ENCODE measurements around the gene CLEC5A.

The CLEC5A gene

DNA sequence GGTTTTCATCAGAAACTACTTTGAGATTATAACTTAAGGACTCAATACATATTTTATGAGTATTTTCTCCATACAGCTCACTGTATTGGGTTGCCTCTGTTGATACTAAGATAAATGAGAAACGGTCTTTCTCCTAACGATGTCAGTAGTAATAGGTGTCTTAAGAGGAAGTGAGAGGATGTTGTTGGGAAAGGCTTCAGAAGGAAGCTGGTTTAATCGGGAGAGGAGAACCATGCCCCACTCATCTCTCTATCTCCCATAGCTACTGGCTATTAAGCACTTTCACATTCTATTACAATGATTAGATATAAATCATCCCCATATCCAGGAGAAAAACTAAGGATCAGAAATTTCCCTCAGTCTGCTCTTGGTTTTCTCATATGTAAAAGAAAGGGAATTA lies 2.0 kb downstream of the CLEC5A start:
- Histone ChIP-seq H3K4me2 (ENCODE audit: insufficient read depth, low read length, poor library complexity, severe bottlenecking) (no peak overlapping the region), H4K91ac (ENCODE audit: low read depth, low read length, poor library complexity) (no peak overlapping the region), H3K14ac (ENCODE audit: low read length) (no peak overlapping the region), H3K27ac (replicated peaks; ENCODE audit: low read length) (no peak overlapping the region), H3K9ac (ENCODE audit: low read depth, low read length, poor library complexity) (no peak overlapping the region), H3K9me3 (replicated peaks in 1 of 2; ENCODE audit: control insufficient read depth in 2 of 2, insufficient read depth in 1 of 2, low read depth in 1 of 2, low read length in 2 of 2) (no peaks in the 10 kb centered on the region), H3K36me3 (replicated peaks in 1 of 2; ENCODE audit: control insufficient read depth in 2 of 2, insufficient read depth in 2 of 2, low read length in 2 of 2) (no peaks in the 10 kb centered on the region), H3K4me1 (ENCODE audit: control insufficient read depth in 2 of 2, insufficient read depth in 1 of 2, low read depth in 1 of 2, low read length in 2 of 2) (no peaks in the 10 kb centered on the region), H2BK12ac (ENCODE audit: low read length) (no peak overlapping the region), H3K23ac (ENCODE audit: low read depth, low read length, poor library complexity) (no peak overlapping the region), H4K8ac (ENCODE audit: low read depth, low read length) (no peak overlapping the region), H2BK5ac (ENCODE audit: low read length) (no peak overlapping the region), H3K79me1 (ENCODE audit: low read depth, low read length) (no peaks in the 10 kb centered on the region), H2AK5ac (ENCODE audit: low read depth, low read length) (no peak overlapping the region), H3K27me3 (ENCODE audit: control insufficient read depth in 3 of 3, insufficient read depth in 3 of 3, low read depth in 1 of 3, low read length in 3 of 3) (no peaks in the 10 kb centered on the region), H2BK15ac (ENCODE audit: low read length) (no peak overlapping the region), H3K18ac (ENCODE audit: low read length) (no peak overlapping the region), H2AFZ (ENCODE audit: low read length) (no peak overlapping the region), H3K4me3 (ENCODE audit: low read length in 2 of 2) (no peak overlapping the region), H3K4ac (ENCODE audit: low read length) (no peak overlapping the region), H2BK120ac (ENCODE audit: low read depth, low read length) (no peak overlapping the region)
- no CpG with 5 or more reads among the region's 3 CpGs for WGBS, 2 donors (ENCODE audit: extremely low coverage in 2 of 2, insufficient read length in 2 of 2, insufficient replicate concordance in 1 of 2)
- DNase-seq (ENCODE audit: low spot score): no peak

DNA sequence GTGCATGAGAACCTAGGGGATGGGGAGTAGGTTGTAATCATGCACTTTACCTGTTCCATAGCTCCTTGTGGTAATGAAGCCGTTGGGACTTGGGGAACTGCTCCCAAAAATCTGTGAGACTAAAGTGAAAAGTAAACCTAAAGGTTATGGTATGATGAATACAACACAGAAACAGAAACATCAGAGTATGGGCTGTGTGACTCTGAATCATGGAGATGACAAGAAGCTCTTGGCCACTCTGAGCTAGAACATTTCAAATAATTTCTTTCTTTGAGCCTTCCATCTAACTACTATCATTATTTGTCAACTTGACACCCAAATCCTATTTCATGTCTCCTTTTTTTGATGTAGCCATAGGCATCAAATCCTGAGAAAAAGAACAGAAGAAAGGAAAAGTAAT lies 2.9 kb downstream of the CLEC5A start:
- no peak for DNase-seq (ENCODE audit: low spot score)
- Histone ChIP-seq H3K23ac (ENCODE audit: low read depth, low read length, poor library complexity) (no peak overlapping the region), H3K14ac (ENCODE audit: low read length) (no peak overlapping the region), H3K36me3 (replicated peaks in 1 of 2; ENCODE audit: control insufficient read depth in 2 of 2, insufficient read depth in 2 of 2, low read length in 2 of 2) (no peaks in the 10 kb centered on the region), H4K91ac (ENCODE audit: low read depth, low read length, poor library complexity) (no peak overlapping the region), H2BK5ac (ENCODE audit: low read length) (no peak overlapping the region), H2BK15ac (ENCODE audit: low read length) (no peak overlapping the region), H4K8ac (ENCODE audit: low read depth, low read length) (no peak overlapping the region), H2AFZ (ENCODE audit: low read length) (no peak overlapping the region), H3K4me1 (ENCODE audit: control insufficient read depth in 2 of 2, insufficient read depth in 1 of 2, low read depth in 1 of 2, low read length in 2 of 2) (no peaks in the 10 kb centered on the region), H3K4me3 (ENCODE audit: low read length in 2 of 2) (no peak overlapping the region), H2AK5ac (ENCODE audit: low read depth, low read length) (no peak overlapping the region), H3K79me1 (ENCODE audit: low read depth, low read length) (no peaks in the 10 kb centered on the region), H3K4ac (ENCODE audit: low read length) (no peak overlapping the region), H3K9ac (ENCODE audit: low read depth, low read length, poor library complexity) (no peak overlapping the region), H3K27ac (replicated peaks; ENCODE audit: low read length) (no peak overlapping the region), H2BK120ac (ENCODE audit: low read depth, low read length) (no peak overlapping the region), H3K4me2 (ENCODE audit: insufficient read depth, low read length, poor library complexity, severe bottlenecking) (no peak overlapping the region), H3K9me3 (replicated peaks in 1 of 2; ENCODE audit: control insufficient read depth in 2 of 2, insufficient read depth in 1 of 2, low read depth in 1 of 2, low read length in 2 of 2) (no peaks in the 10 kb centered on the region), H3K27me3 (ENCODE audit: control insufficient read depth in 3 of 3, insufficient read depth in 3 of 3, low read depth in 1 of 3, low read length in 3 of 3) (no peaks in the 10 kb centered on the region), H2BK12ac (ENCODE audit: low read length) (no peak overlapping the region), H3K18ac (ENCODE audit: low read length) (no peak overlapping the region)
- WGBS, 2 donors (ENCODE audit: extremely low coverage in 2 of 2, insufficient read length in 2 of 2, insufficient replicate concordance in 1 of 2): no CpG with 5 or more reads among the region's 1 CpG

DNA sequence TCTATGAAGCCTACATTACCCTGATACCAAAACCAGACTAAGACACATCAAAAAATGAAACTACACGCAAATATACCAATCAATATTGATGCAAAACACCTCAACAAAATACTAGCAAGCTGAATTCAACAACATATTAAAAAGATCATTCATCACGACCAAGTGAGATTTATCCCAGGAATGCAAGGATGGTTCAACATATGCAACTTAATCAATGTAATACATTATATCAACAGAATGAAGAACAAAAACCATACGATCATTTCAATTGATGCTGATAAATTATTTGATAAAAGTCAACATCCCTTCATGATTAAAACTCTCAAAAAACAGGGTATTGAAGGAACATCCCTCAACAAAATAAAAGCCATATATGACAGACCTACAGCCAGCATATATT lies 5.7 kb downstream of the CLEC5A start:
- H4K8ac ChIP-seq (ENCODE audit: low read depth, low read length): no peak overlapping the region
- H3K4me3 ChIP-seq (ENCODE audit: low read length in 2 of 2): no peak overlapping the region
- no peak overlapping the region for H3K18ac ChIP-seq (ENCODE audit: low read length)
- H3K4me2 ChIP-seq (ENCODE audit: insufficient read depth, low read length, poor library complexity, severe bottlenecking): no peak overlapping the region
- no peak overlapping the region for H2AFZ ChIP-seq (ENCODE audit: low read length)
- H3K9me3 ChIP-seq (replicated peaks in 1 of 2; ENCODE audit: control insufficient read depth in 2 of 2, insufficient read depth in 1 of 2, low read depth in 1 of 2, low read length in 2 of 2): no peaks in the 10 kb centered on the region
- H2BK5ac ChIP-seq (ENCODE audit: low read length): no peak overlapping the region
- H3K9ac ChIP-seq (ENCODE audit: low read depth, low read length, poor library complexity): no peak overlapping the region
- no peak overlapping the region for H2BK120ac ChIP-seq (ENCODE audit: low read depth, low read length)
- no peak overlapping the region for H4K91ac ChIP-seq (ENCODE audit: low read depth, low read length, poor library complexity)
- no peak overlapping the region for H3K14ac ChIP-seq (ENCODE audit: low read length)
- DNase-seq (ENCODE audit: low spot score): no peak
- H3K79me1 ChIP-seq (ENCODE audit: low read depth, low read length): no peaks in the 10 kb centered on the region
- H2BK12ac ChIP-seq (ENCODE audit: low read length): no peak overlapping the region
- H3K27ac ChIP-seq (replicated peaks; ENCODE audit: low read length): no peak overlapping the region
- no peak overlapping the region for H3K4ac ChIP-seq (ENCODE audit: low read length)
- no peak overlapping the region for H3K23ac ChIP-seq (ENCODE audit: low read depth, low read length, poor library complexity)
- H3K4me1 ChIP-seq (ENCODE audit: control insufficient read depth in 2 of 2, insufficient read depth in 1 of 2, low read depth in 1 of 2, low read length in 2 of 2): no peaks in the 10 kb centered on the region
- no peaks in the 10 kb centered on the region for H3K36me3 ChIP-seq (replicated peaks in 1 of 2; ENCODE audit: control insufficient read depth in 2 of 2, insufficient read depth in 2 of 2, low read length in 2 of 2)
- H2BK15ac ChIP-seq (ENCODE audit: low read length): no peak overlapping the region
- no peak overlapping the region for H2AK5ac ChIP-seq (ENCODE audit: low read depth, low read length)
- no peaks in the 10 kb centered on the region for H3K27me3 ChIP-seq (ENCODE audit: control insufficient read depth in 3 of 3, insufficient read depth in 3 of 3, low read depth in 1 of 3, low read length in 3 of 3)
- no CpG with 5 or more reads among the region's 3 CpGs for WGBS, 2 donors (ENCODE audit: extremely low coverage in 2 of 2, insufficient read length in 2 of 2, insufficient replicate concordance in 1 of 2)

DNA sequence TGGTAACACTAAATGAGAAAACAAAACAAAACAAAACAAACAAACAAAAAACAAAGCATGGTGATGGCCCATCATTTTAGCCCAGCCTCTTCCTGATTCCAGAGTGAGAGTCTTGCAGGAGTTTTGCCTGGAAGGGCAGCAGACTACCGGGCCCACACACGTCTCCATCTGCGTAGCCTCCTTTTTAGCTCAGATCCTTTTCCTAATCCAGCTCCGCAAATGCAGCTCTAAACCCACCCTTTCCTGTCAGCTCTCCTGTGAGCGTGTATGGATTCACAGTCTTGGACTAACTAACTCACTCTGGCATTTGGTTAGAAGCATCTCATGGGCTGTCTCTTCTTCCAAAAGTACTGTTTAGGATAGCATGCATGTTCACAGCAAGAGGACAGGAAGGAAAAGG lies 16.6 kb downstream of the CLEC5A start:
- H2BK120ac ChIP-seq (ENCODE audit: low read depth, low read length): no peak overlapping the region
- H3K9ac ChIP-seq (ENCODE audit: low read depth, low read length, poor library complexity): no peak overlapping the region
- no peak overlapping the region for H2BK12ac ChIP-seq (ENCODE audit: low read length)
- H3K14ac ChIP-seq (ENCODE audit: low read length): no peak overlapping the region
- no peaks in the 10 kb centered on the region for H3K27me3 ChIP-seq (ENCODE audit: control insufficient read depth in 3 of 3, insufficient read depth in 3 of 3, low read depth in 1 of 3, low read length in 3 of 3)
- no peak overlapping the region for H4K8ac ChIP-seq (ENCODE audit: low read depth, low read length)
- H3K79me1 ChIP-seq (ENCODE audit: low read depth, low read length): no peaks in the 10 kb centered on the region
- no CpG with 5 or more reads among the region's 5 CpGs for WGBS, 2 donors (ENCODE audit: extremely low coverage in 2 of 2, insufficient read length in 2 of 2, insufficient replicate concordance in 1 of 2)
- no peak overlapping the region for H3K4me3 ChIP-seq (ENCODE audit: low read length in 2 of 2)
- H3K27ac ChIP-seq (replicated peaks; ENCODE audit: low read length): no peak overlapping the region
- H3K4me2 ChIP-seq (ENCODE audit: insufficient read depth, low read length, poor library complexity, severe bottlenecking): no peak overlapping the region
- no peak overlapping the region for H2AK5ac ChIP-seq (ENCODE audit: low read depth, low read length)
- no peak overlapping the region for H3K18ac ChIP-seq (ENCODE audit: low read length)
- DNase-seq (ENCODE audit: low spot score): no peak
- no peak overlapping the region for H2AFZ ChIP-seq (ENCODE audit: low read length)
- no peak overlapping the region for H4K91ac ChIP-seq (ENCODE audit: low read depth, low read length, poor library complexity)
- H3K4ac ChIP-seq (ENCODE audit: low read length): no peak overlapping the region
- H3K9me3 ChIP-seq (replicated peaks in 1 of 2; ENCODE audit: control insufficient read depth in 2 of 2, insufficient read depth in 1 of 2, low read depth in 1 of 2, low read length in 2 of 2): no peaks in the 10 kb centered on the region
- H3K23ac ChIP-seq (ENCODE audit: low read depth, low read length, poor library complexity): no peak overlapping the region
- no peak overlapping the region for H2BK15ac ChIP-seq (ENCODE audit: low read length)
- no peaks in the 10 kb centered on the region for H3K4me1 ChIP-seq (ENCODE audit: control insufficient read depth in 2 of 2, insufficient read depth in 1 of 2, low read depth in 1 of 2, low read length in 2 of 2)
- no peaks in the 10 kb centered on the region for H3K36me3 ChIP-seq (replicated peaks in 1 of 2; ENCODE audit: control insufficient read depth in 2 of 2, insufficient read depth in 2 of 2, low read length in 2 of 2)
- H2BK5ac ChIP-seq (ENCODE audit: low read length): no peak overlapping the region

All from neuronal stem cell (in vitro differentiated cells).